Keratinocyte (primary cell): Measurements from ENCODE around the gene ITPR1. TPM values are rescaled to one million over a fixed set of nuclear protein-coding genes. Genes with fewer than 3 reads are reported as not detected.
A peak's percentile ranks its signal among the peaks of the same experiment; 100 is the strongest.

ENCODE experiments used
- DNase-seq: peaks from one replicate; pipeline ENCODE4 v3.0.0-alpha.2; 2011; ENCODE audit warnings: low read depth, missing footprints, low spot score
- FAIRE-seq: peaks from 2 replicates; lab custom pipeline; 2011; peaks lifted over from hg19 to GRCh38; lab: Jason Lieb, UNC
- H2AFZ ChIP-seq: 2 replicates; pipeline ENCODE4 v1.6.0; 2012; ENCODE audit warnings: low read length, control low read depth, inconsistent platforms; ENCODE audit not compliant: control insufficient read depth
- H3K27ac ChIP-seq: 2 replicates; pipeline ENCODE4 v1.5.1; 2011; ENCODE audit warnings: low read length; ENCODE audit not compliant: control insufficient read depth, insufficient read depth
- H3K27me3 ChIP-seq: 3 replicates; pipeline ENCODE4 v1.6.0; 2011; ENCODE audit warnings: low read length; ENCODE audit not compliant: control insufficient read depth, insufficient read depth; ENCODE audit errors: extremely low read depth
- H3K36me3 ChIP-seq, 2 experiments: 2 replicates in 1 of 2; 3 replicates in 1 of 2; pipeline ENCODE4 v1.5.1; 2011; ENCODE audit warnings: low read length in 2 of 2, mild to moderate bottlenecking in 1 of 2; ENCODE audit not compliant: control insufficient read depth in 2 of 2, insufficient read depth in 2 of 2; ENCODE audit errors: extremely low read depth in 1 of 2
- H3K4me1 ChIP-seq: 3 replicates; pipeline ENCODE4 v1.5.1; 2011; ENCODE audit warnings: low read length; ENCODE audit not compliant: control insufficient read depth, insufficient read depth; ENCODE audit errors: extremely low read depth
- H3K4me2 ChIP-seq: 3 replicates; pipeline ENCODE4 v1.6.0; 2011; ENCODE audit warnings: low read depth, low read length; ENCODE audit not compliant: control insufficient read depth, insufficient read depth; ENCODE audit errors: extremely low read depth
- H3K4me3 ChIP-seq, 3 experiments: fragments of 200-600 bp in 1 of 3; sonication (generic) in 1 of 3; 2 replicates in 2 of 3; 3 replicates in 1 of 3; pipeline ENCODE4 v1.5.1; 2011 to 2016; ENCODE audit warnings: low read length in 3 of 3, mild to moderate bottlenecking in 3 of 3, control low read depth in 2 of 3, inconsistent platforms in 1 of 3, low read depth in 1 of 3, mixed read lengths in 1 of 3, mixed run types in 1 of 3, moderate library complexity in 1 of 3; ENCODE audit not compliant: control insufficient read depth in 2 of 3, insufficient read depth in 2 of 3; ENCODE audit errors: extremely low read depth in 1 of 3
- H3K79me2 ChIP-seq: 2 replicates; pipeline ENCODE4 v1.6.0; 2012; ENCODE audit warnings: low read length; ENCODE audit not compliant: control insufficient read depth, insufficient read depth
- H3K9ac ChIP-seq: 3 replicates; pipeline ENCODE4 v1.6.0; 2011; ENCODE audit warnings: low read length; ENCODE audit not compliant: control insufficient read depth, insufficient read depth; ENCODE audit errors: extremely low read depth
- H3K9me1 ChIP-seq: 3 replicates; pipeline ENCODE4 v1.6.0; 2011; ENCODE audit warnings: low read length; ENCODE audit not compliant: control insufficient read depth, insufficient read depth; ENCODE audit errors: extremely low read depth
- H3K9me3 ChIP-seq: 2 replicates; pipeline ENCODE4 v1.5.1; 2012; ENCODE audit warnings: low read depth, low read length; ENCODE audit not compliant: control insufficient read depth
- H4K20me1 ChIP-seq: 3 replicates; pipeline ENCODE4 v1.6.0; 2011; ENCODE audit warnings: low read length; ENCODE audit not compliant: control insufficient read depth, insufficient read depth; ENCODE audit errors: extremely low read depth
- EZH2 ChIP-seq: IDR thresholded peaks from one replicate; pipeline ENCODE4 v1.6.1; 2012; ENCODE audit warnings: inconsistent platforms, mild to moderate bottlenecking, low read length, moderate library complexity
- dilution Hi-C: fragments of 300-500 bp; cut with MboI; formaldehyde crosslinking; loops from one replicate; pipeline ENCODE4 v1.7.0; 2020; ENCODE audit warnings: low sequenced_read_pairs; ENCODE audit not compliant: extremely low pct_ligation_motif_present
- polyA plus RNA-seq, 5 experiments: library from polyadenylated mRNA; depleted of rRNA in 3 of 5; stranded (reverse) in 3 of 5; stranded (forward) in 1 of 5; unstranded in 1 of 5; fragments of >200 nt; gene quantifications; 1 replicate in 1 of 5; 2 replicates in 3 of 5; 3 replicates in 1 of 5; pipeline versions ENCODE4 v1.2.1 to v1.2.3, GENCODE V29; 2011 to 2012; ENCODE audit warnings: missing spikeins in 2 of 5, low read depth in 1 of 5, low replicate concordance in 1 of 5
- TF ChIP-seq, protein P1 (sequence below), 3 experiments: IDR thresholded peaks in 1 of 3; conservative IDR thresholded peaks in 1 of 3; optimal IDR thresholded peaks in 1 of 3; 2 replicates in 2 of 3; 3 replicates in 1 of 3; pipeline versions ENCODE3 to v1.5.1; 2011; ENCODE audit warnings: low read length in 3 of 3, mild to moderate bottlenecking in 3 of 3, moderate library complexity in 2 of 3, control low read depth in 1 of 3, inconsistent platforms in 1 of 3; ENCODE audit not compliant: insufficient read depth in 2 of 3; ENCODE audit errors: extremely low read depth in 1 of 3

The ITPR1 gene
- polyA plus RNA-seq, 1 donor (not counting 4 experiments of a cell fraction or from before 2014, with no cell fraction given): 3.5 TPM

DNA sequence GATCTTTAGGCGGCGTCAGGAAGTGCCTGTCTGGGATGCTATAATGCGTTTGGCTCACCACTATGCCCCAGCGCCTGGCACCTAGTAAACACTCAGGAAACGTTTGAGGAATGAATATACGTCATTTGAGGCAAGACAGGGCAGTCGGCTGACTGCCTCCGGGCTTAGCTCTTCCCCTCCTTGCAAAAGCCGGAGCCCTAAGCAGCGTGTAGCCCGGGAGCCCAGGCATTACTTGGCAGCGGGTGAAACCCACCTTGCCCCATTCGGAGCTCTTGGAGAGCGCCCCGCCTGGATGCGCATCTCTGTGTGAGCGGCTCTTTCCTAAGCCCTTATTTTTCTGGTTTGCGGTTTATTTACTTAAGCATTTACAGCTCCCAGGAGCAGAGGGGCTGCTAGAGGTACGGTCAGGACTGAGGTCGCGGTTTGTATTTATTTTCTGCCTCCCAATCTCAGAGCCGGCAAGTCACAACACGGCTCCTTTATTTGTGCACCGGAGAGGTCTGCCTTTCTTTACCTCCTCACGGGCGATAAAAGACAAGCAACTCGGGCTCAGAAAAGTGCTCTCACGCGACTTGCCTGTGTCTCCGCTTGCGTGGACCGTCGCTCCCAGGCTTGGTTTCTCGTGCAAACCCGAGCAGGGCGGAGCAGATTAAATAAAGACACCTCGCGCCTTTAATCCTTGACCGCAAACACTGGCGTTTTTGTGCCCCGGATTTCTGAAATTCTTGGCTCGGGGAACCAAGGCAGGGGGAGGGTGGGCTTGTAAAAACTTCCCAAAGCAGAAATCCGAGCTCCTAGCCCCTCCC lies 737 bp upstream of the ITPR1 start:
- Histone ChIP-seq H3K9me3 (no peaks in the 10 kb centered on the region), H3K27me3 (no peaks in the 10 kb centered on the region), H3K27ac (peak overlapping the region; percentile 83), H3K9me1 (no peaks in the 10 kb centered on the region), H2AFZ (peak overlapping the region; percentile 88), H3K4me1 (peaks cover 16% of the 10 kb centered on the region), H4K20me1 (no peaks in the 10 kb centered on the region), H3K79me2 (no peaks in the 10 kb centered on the region), H3K4me3 (peak overlapping the region; percentile 72 to 80 (median 79)), H3K36me3 (no peaks in the 10 kb centered on the region), H3K9ac (peak overlapping the region; percentile 90), H3K4me2 (peak overlapping the region; percentile 89)
- FAIRE-seq (peak; percentile 26), DNase-seq (peak; percentile 33)
- TF ChIP-seq EZH2: no peak
- TF ChIP-seq, protein P1, sequence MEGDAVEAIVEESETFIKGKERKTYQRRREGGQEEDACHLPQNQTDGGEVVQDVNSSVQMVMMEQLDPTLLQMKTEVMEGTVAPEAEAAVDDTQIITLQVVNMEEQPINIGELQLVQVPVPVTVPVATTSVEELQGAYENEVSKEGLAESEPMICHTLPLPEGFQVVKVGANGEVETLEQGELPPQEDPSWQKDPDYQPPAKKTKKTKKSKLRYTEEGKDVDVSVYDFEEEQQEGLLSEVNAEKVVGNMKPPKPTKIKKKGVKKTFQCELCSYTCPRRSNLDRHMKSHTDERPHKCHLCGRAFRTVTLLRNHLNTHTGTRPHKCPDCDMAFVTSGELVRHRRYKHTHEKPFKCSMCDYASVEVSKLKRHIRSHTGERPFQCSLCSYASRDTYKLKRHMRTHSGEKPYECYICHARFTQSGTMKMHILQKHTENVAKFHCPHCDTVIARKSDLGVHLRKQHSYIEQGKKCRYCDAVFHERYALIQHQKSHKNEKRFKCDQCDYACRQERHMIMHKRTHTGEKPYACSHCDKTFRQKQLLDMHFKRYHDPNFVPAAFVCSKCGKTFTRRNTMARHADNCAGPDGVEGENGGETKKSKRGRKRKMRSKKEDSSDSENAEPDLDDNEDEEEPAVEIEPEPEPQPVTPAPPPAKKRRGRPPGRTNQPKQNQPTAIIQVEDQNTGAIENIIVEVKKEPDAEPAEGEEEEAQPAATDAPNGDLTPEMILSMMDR (optimal IDR thresholded peaks at IDR 0.05 in 1 of 3, IDR thresholded peaks at IDR 0.05 in 1 of 3, conservative IDR thresholded peaks at IDR 0.05 in 1 of 3; ENCODE audit: extremely low read depth in 1 of 3, insufficient read depth in 2 of 3, low read length in 3 of 3): no peak
- dilution Hi-C loops: no loop called here

DNA sequence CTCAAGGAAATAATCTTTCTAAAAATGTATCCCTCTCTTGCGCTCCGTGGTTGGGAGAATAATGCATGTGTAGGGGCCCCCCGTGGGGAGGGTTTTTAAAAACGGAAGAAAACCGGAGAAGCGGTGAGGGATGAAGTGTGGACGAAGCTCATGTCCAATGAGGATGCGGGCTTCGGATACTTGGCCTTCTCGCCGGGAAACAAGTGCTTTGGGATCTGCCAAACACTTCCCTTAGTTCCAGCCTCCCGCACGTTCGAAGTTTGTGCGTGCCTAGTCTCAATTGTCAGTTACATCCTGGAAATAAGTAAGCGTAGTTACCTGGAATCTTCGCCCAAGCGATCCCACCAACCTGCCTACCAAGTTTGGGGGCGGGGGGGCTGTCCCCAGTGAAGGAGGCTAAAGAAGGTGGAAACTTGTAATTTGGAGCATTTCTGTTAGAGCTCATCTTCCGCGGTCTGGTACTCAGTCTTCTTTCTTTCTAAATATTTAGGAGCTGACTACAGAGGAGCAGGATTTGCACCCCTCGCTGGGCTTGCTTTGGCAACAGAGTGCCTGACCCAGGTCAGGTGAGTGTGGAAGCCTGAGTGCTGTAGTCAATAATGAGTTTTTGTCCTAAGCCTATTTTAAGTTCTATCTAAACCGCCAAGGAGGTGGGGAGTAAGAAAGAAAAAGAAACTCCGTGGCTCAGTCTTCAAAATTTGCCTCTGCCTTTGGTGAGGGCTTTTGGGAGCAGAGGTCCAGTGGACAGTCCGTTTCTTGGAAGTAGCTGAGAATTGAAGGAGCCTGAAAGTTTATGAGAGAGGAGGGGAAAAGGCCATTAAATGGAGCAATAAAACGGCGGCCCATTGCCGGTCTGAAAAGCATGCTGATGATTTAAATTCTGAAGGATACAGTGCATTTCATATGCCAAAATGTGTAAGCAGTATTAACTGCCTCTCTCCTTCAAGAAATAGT lies 1.1 kb downstream of the ITPR1 start:
- DNase-seq (no peak), FAIRE-seq (no peak)
- Histone ChIP-seq H3K9ac (peak overlapping the region; percentile 90), H2AFZ (peak overlapping the region; percentile 3), H4K20me1 (no peaks in the 10 kb centered on the region), H3K9me3 (no peaks in the 10 kb centered on the region), H3K27me3 (no peaks in the 10 kb centered on the region), H3K36me3 (no peaks in the 10 kb centered on the region), H3K4me3 (peak overlapping the region; percentile 72 to 80 (median 79)), H3K4me1 (peaks cover 16% of the 10 kb centered on the region), H3K79me2 (no peaks in the 10 kb centered on the region), H3K4me2 (peak overlapping the region; percentile 89), H3K9me1 (no peaks in the 10 kb centered on the region), H3K27ac (no peak overlapping the region)
- dilution Hi-C loops: no loop called here
- TF ChIP-seq, protein P1 (optimal IDR thresholded peaks at IDR 0.05 in 1 of 3, IDR thresholded peaks at IDR 0.05 in 1 of 3, conservative IDR thresholded peaks at IDR 0.05 in 1 of 3; ENCODE audit: extremely low read depth in 1 of 3, insufficient read depth in 2 of 3, low read length in 3 of 3): no peak
- TF ChIP-seq EZH2: no peak
